Sigmoid colon (tissue), 4 donors: Measurements from ENCODE around the gene AP3B1.

ENCODE experiments used
- EP300 ChIP-seq, 4 donors: sonication (generic); formaldehyde crosslinking; IDR thresholded peaks; one replicate each; pipeline ENCODE4 v1.6.1; 2017; ENCODE audit warnings: antibody characterized with exemption in 4 of 4
- POLR2A ChIP-seq, 2 donors: fragments of 450-650 bp; IDR thresholded peaks; one replicate each; pipeline ENCODE4 v1.6.1; 2016; ENCODE audit warnings: antibody characterized with exemption in 2 of 2, mild to moderate bottlenecking in 2 of 2, moderate library complexity in 2 of 2
- POLR2AphosphoS5 ChIP-seq, 4 donors: sonication (generic); formaldehyde crosslinking; IDR thresholded peaks; one replicate each; pipeline ENCODE4 v1.6.1; 2017; ENCODE audit warnings: antibody characterized with exemption in 4 of 4
- TF ChIP-seq, protein P1 (sequence below), 4 experiments: fragments of 450-650 bp in 3 of 4; fragments of 200-600 bp in 1 of 4; IDR thresholded peaks; one replicate each; pipeline ENCODE4 v1.5.1; 2016 to 2019; ENCODE audit warnings: antibody characterized with exemption in 4 of 4, mild to moderate bottlenecking in 3 of 4, moderate library complexity in 2 of 4

DNA sequence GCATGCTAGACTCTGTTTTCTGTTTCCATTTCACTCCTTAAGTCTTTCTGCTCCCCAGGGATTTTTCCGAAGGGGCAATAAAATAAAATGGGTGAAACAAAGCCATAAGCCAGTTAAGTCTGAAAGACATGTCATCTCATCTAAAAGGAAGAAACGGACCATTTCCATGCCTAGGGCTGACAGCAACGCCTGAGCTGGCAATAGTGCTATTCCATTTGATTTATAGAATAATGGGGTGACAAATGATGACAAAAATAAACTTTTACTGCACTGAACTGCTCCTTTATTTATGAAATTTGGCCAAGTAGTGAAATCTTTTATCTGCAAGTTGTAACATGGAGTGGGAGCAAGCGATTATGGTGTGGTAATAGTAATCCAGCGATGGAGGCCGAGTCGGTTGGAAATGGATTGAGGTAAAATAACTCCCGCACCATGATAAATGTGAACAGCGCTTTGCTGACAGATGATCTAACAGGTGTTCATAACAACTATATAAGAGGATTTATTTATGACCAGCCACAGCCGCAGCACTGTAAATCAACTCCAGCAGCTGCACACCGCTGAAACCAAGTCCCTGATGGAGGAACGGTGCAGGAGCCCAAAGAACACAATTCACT is 298.6 kb downstream of the AP3B1 start:
- TF ChIP-seq, protein P1, sequence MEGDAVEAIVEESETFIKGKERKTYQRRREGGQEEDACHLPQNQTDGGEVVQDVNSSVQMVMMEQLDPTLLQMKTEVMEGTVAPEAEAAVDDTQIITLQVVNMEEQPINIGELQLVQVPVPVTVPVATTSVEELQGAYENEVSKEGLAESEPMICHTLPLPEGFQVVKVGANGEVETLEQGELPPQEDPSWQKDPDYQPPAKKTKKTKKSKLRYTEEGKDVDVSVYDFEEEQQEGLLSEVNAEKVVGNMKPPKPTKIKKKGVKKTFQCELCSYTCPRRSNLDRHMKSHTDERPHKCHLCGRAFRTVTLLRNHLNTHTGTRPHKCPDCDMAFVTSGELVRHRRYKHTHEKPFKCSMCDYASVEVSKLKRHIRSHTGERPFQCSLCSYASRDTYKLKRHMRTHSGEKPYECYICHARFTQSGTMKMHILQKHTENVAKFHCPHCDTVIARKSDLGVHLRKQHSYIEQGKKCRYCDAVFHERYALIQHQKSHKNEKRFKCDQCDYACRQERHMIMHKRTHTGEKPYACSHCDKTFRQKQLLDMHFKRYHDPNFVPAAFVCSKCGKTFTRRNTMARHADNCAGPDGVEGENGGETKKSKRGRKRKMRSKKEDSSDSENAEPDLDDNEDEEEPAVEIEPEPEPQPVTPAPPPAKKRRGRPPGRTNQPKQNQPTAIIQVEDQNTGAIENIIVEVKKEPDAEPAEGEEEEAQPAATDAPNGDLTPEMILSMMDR (IDR thresholded peaks at IDR 0.05): no peak
- TF ChIP-seq EP300 (IDR thresholded peaks at IDR 0.05) (no peak), POLR2A (IDR thresholded peaks at IDR 0.05) (no peak), POLR2AphosphoS5 (IDR thresholded peaks at IDR 0.05) (no peak)
